ENCODE measurements around the gene CNBD2.
"Not testable (repeated sequence)": the region's sequence is repeated elsewhere in the genome, so short reads cannot be mapped to it uniquely, and the experiment has no call there.

CNBD2 gene

DNA sequence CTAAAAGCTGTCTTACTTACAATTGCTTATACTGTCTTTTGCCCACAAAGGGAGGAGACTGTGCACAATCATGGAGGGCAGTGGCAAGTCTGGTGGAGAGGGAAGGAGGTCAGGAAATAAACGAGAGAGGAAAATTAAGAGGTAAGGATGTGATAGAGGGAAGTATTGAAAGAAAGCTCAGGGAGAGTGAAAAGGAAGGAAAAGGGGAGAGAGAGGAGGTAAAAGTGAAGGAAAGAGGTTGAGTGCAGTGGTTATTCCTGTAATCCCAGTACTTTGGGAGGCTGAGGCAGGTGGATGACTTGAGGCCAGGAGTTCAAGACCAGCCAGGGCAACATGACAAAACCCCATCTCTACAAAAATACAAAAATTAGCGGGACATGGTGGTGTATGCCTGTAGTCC lies 103.5 kb downstream of the CNBD2 start:
- no peaks in the 10 kb centered on the region; the same call in 1 of the 2 replicates for H3K27me3 ChIP-seq (ENCODE audit: insufficient read depth, low read depth)
- H3K4me2 ChIP-seq: no peak overlapping the region
- TF ChIP-seq, protein P1, sequence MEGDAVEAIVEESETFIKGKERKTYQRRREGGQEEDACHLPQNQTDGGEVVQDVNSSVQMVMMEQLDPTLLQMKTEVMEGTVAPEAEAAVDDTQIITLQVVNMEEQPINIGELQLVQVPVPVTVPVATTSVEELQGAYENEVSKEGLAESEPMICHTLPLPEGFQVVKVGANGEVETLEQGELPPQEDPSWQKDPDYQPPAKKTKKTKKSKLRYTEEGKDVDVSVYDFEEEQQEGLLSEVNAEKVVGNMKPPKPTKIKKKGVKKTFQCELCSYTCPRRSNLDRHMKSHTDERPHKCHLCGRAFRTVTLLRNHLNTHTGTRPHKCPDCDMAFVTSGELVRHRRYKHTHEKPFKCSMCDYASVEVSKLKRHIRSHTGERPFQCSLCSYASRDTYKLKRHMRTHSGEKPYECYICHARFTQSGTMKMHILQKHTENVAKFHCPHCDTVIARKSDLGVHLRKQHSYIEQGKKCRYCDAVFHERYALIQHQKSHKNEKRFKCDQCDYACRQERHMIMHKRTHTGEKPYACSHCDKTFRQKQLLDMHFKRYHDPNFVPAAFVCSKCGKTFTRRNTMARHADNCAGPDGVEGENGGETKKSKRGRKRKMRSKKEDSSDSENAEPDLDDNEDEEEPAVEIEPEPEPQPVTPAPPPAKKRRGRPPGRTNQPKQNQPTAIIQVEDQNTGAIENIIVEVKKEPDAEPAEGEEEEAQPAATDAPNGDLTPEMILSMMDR (conservative IDR thresholded peaks at IDR 0.05; ENCODE audit: low read depth, low read length): no peak
- H3K9ac ChIP-seq: no peak overlapping the region
- no peak overlapping the region for H3K27ac ChIP-seq
- H3K36me3 ChIP-seq (ENCODE audit: insufficient read depth): no peaks in the 10 kb centered on the region
- no peaks in the 10 kb centered on the region for H3K79me2 ChIP-seq (ENCODE audit: insufficient read depth, low read depth)
- no peaks in the 10 kb centered on the region for H4K20me1 ChIP-seq (ENCODE audit: insufficient read depth)
- no peak overlapping the region for H3K4me3 ChIP-seq (IDR thresholded peaks at IDR 0.05; ENCODE audit: insufficient read depth, low read depth, low read length)
- H2AFZ ChIP-seq (ENCODE audit: low read depth): no peak overlapping the region
- no peaks in the 10 kb centered on the region for H3K4me1 ChIP-seq (ENCODE audit: low read depth, poor library complexity, severe bottlenecking)

DNA sequence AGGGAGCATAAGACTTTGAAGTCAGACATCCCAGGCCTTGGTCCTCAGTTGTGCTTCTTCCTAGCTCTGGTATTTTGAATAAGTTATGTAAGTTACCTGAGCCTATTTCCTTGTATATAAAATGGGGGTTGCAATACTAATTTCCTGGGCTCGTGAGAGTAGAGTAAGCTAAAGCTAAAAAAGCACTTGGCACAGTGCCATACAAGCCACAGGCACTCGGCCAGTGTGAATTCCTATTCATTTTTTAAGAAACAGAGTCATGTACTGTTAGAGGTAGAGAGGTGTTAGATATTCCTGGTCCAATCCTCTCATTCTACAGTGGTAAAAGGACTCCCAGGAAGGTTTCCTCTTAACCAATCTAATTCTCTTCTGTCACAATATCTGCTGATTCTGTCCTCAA lies 106.6 kb downstream of the CNBD2 start:
- no peak overlapping the region for H3K4me3 ChIP-seq (IDR thresholded peaks at IDR 0.05; ENCODE audit: insufficient read depth, low read depth, low read length)
- no peak overlapping the region for H2AFZ ChIP-seq (ENCODE audit: low read depth)
- H4K20me1 ChIP-seq (ENCODE audit: insufficient read depth): no peaks in the 10 kb centered on the region
- no peaks in the 10 kb centered on the region; the same call in 1 of the 2 replicates for H3K27me3 ChIP-seq (ENCODE audit: insufficient read depth, low read depth)
- H3K79me2 ChIP-seq (ENCODE audit: insufficient read depth, low read depth): no peaks in the 10 kb centered on the region
- no peak overlapping the region for H3K9ac ChIP-seq
- H3K4me1 ChIP-seq (ENCODE audit: low read depth, poor library complexity, severe bottlenecking): no peaks in the 10 kb centered on the region
- H3K27ac ChIP-seq: no peak overlapping the region
- TF ChIP-seq, protein P1 (conservative IDR thresholded peaks at IDR 0.05; ENCODE audit: low read depth, low read length): no peak
- H3K4me2 ChIP-seq: no peak overlapping the region
- H3K36me3 ChIP-seq (ENCODE audit: insufficient read depth): no peaks in the 10 kb centered on the region

DNA sequence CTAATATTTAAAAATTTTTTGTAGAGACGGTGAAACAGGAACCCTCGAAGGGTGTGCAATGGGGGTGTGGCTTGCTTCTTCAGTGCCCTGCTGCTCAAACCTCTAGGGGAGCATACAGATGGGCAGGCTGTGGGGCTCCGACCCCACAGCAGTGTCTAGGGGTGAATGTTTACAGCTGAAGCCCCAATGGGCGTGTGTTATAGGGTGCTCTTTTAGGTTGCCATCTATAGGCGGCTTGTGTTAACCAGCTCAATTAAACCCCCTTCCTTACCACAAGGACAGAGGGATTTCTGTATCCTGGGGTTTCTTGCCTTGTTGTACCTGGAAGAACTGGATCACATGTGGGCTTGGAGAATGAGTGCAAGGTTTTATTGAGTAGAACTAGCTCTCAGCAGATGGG lies 109.4 kb downstream of the CNBD2 start:
- H3K4me1 ChIP-seq (ENCODE audit: low read depth, poor library complexity, severe bottlenecking); H4K20me1 ChIP-seq (ENCODE audit: insufficient read depth); H3K27me3 ChIP-seq (ENCODE audit: insufficient read depth, low read depth); H3K9ac ChIP-seq; H3K4me3 ChIP-seq (IDR thresholded peaks at IDR 0.05; ENCODE audit: insufficient read depth, low read depth, low read length); H3K79me2 ChIP-seq (ENCODE audit: insufficient read depth, low read depth); H3K27ac ChIP-seq; H3K4me2 ChIP-seq; H2AFZ ChIP-seq (ENCODE audit: low read depth); H3K36me3 ChIP-seq (ENCODE audit: insufficient read depth): not testable (repeated sequence)

DNA sequence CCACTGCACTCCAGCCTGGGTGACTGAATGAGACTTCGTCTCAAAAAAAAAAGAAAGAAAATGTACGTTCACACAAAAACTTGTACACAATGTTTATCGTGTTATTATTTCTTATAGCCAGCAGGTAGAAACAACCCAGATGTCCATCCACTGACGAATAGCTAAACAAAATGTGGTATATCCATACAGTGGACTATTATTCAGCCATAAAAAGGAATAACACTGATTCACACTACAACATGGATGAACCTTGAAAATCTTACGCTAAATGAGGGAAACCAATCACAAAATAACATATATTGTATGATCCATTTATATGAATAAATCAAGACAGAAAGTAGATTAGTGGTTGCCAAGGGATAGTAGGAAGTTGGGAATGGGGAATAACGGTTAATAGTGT lies 111.1 kb downstream of the CNBD2 start:
- Histone ChIP-seq H3K27ac (no peak overlapping the region), H3K36me3 (ENCODE audit: insufficient read depth) (no peaks in the 10 kb centered on the region), H3K9ac (no peak overlapping the region), H2AFZ (ENCODE audit: low read depth) (no peak overlapping the region), H3K4me3 (IDR thresholded peaks at IDR 0.05; ENCODE audit: insufficient read depth, low read depth, low read length) (no peak overlapping the region), H3K4me2 (no peak overlapping the region), H3K27me3 (ENCODE audit: insufficient read depth, low read depth) (no peaks in the 10 kb centered on the region; the same call in 1 of the 2 replicates), H4K20me1 (ENCODE audit: insufficient read depth) (no peaks in the 10 kb centered on the region), H3K79me2 (ENCODE audit: insufficient read depth, low read depth) (no peaks in the 10 kb centered on the region), H3K4me1 (ENCODE audit: low read depth, poor library complexity, severe bottlenecking) (no peaks in the 10 kb centered on the region)
- TF ChIP-seq, protein P1 (conservative IDR thresholded peaks at IDR 0.05; ENCODE audit: low read depth, low read length): no peak

DNA sequence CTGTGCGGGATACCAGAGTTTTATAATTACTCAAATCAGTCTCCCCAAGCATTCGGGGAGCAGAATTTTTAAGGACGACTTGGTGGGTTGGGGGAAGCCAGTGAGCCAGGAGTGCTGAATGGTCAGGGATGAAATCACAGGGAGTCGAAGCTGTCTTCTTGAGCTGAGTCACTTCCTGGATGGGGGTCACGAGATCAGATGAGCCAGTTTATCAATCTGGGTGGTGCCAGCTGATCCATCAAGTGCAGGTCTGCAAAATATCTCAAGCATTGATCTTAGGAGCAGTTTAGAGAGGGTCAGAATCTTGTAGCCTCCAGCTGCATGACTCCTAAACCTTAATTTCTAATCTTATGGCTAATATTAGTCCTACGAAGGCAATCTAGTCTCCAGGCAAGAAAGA lies 111.6 kb downstream of the CNBD2 start:
- not testable (repeated sequence) for H3K4me2 ChIP-seq; H3K27ac ChIP-seq; H3K4me3 ChIP-seq (IDR thresholded peaks at IDR 0.05; ENCODE audit: insufficient read depth, low read depth, low read length); H4K20me1 ChIP-seq (ENCODE audit: insufficient read depth); H2AFZ ChIP-seq (ENCODE audit: low read depth); H3K79me2 ChIP-seq (ENCODE audit: insufficient read depth, low read depth); H3K36me3 ChIP-seq (ENCODE audit: insufficient read depth); H3K9ac ChIP-seq; H3K4me1 ChIP-seq (ENCODE audit: low read depth, poor library complexity, severe bottlenecking); H3K27me3 ChIP-seq (ENCODE audit: insufficient read depth, low read depth)
